ENCODE data around the gene SBF2.
A peak's percentile ranks its signal among the peaks of the same experiment; 100 is the strongest.
"Not testable (repeated sequence)": the region's sequence is repeated elsewhere in the genome, so short reads cannot be mapped to it uniquely, and the experiment has no call there.

SBF2 gene

DNA sequence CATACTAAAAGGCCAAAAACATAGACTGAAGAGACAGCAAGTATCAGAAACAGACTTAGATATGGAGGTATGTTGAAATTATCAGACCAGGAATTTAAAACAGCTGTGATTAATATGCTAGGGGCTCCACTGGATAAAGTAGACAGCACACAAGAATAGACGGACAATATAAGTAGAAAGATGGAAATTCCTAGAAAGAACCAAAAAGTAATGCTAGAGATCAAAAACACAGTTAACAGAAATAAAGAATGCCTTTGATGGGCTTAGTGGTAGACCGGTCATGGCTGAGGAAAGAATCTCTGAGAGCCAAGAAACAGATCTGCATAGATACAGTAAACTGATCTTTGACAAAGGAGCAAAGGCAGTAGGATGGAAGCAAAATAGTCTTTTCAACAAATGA lies 380.0 kb downstream of the SBF2 start:
- ChIA-PET CTCF (no interaction called here), POLR2A (ENCODE audit: low non-redundant PET) (no interaction called here)
- DNase-seq (ENCODE audit: low spot score): no peak
- TF ChIP-seq, protein P1, sequence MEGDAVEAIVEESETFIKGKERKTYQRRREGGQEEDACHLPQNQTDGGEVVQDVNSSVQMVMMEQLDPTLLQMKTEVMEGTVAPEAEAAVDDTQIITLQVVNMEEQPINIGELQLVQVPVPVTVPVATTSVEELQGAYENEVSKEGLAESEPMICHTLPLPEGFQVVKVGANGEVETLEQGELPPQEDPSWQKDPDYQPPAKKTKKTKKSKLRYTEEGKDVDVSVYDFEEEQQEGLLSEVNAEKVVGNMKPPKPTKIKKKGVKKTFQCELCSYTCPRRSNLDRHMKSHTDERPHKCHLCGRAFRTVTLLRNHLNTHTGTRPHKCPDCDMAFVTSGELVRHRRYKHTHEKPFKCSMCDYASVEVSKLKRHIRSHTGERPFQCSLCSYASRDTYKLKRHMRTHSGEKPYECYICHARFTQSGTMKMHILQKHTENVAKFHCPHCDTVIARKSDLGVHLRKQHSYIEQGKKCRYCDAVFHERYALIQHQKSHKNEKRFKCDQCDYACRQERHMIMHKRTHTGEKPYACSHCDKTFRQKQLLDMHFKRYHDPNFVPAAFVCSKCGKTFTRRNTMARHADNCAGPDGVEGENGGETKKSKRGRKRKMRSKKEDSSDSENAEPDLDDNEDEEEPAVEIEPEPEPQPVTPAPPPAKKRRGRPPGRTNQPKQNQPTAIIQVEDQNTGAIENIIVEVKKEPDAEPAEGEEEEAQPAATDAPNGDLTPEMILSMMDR (conservative IDR thresholded peaks at IDR 0.05; ENCODE audit: low read depth): no peak
- no peak overlapping the region for H3K27ac ChIP-seq

DNA sequence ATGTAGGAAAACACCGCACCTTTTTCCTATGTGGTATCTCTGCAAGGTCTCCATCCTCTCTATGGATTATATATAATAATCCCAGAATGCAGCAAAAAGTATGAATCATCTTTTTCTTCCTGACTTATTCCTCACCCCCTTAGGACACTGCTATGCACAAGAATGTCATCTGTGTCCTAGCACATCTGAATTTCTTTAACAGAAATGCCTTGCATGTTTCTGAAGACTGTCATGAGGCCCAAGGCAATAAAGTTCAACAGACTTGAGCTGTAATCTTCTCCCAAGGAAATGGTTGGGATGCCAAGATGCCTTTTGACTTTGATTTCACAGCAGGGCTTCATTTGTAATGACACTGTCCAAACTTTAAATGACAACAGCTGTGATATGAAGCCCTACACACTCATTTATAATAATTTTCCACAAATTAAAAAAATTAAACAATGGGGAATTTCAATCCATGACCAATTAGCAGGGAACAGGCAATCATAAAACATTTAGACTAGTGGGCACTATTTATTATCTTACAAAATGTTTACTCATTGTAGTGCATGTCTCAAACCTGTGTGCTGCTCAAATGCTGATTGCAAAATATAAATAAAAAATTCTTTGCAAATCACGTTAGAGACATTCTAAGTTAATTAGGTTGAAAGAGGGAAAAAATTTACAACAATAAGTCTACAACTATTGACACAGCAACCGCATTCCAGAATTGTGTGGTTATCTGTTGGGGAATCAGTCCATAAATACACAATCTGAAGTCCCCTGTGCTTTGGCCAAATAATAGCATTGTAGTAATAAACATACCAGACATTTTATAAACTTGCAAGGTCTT lies 387.8 kb downstream of the SBF2 start:
- ChIA-PET CTCF (interaction anchor here (0.6 to 0.7 kb wide), 2 partner anchors 8 to 47 kb away, joined by 3 read pairs; no protein-coding TSS in a partner anchor), POLR2A (ENCODE audit: low non-redundant PET) (no interaction called here)
- peak; percentile 84 for DNase-seq (ENCODE audit: low spot score)
- H3K27ac ChIP-seq: no peak overlapping the region
- TF ChIP-seq, protein P1 (conservative IDR thresholded peaks at IDR 0.05; ENCODE audit: low read depth): no peak

DNA sequence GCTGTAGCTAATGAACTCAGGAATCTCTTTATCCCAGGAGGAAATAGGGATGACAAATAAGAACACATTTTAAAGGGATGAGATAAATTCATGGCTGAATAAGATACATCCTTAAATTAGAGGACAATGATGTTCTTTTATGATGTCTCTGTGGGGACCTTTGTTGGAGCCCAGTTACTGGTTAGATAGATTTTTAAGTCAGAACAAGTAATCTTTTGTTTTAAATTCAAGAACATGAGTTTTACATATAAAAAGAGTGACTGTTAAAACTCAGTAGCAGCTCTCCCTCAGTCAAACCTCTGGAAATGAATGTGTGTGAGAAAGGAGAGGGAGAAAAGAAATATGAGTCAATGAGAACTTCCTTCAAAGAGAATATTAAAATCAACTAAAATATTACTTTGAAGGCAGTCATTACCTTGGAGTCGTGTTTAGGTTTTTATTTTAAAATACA lies 388.5 kb downstream of the SBF2 start:
- no peak for DNase-seq (ENCODE audit: low spot score)
- ChIA-PET CTCF (interaction anchor here (0.6 kb wide), 1 partner anchor 48 kb away, joined by 3 read pairs; no protein-coding TSS in a partner anchor), POLR2A (ENCODE audit: low non-redundant PET) (no interaction called here)
- TF ChIP-seq, protein P1 (conservative IDR thresholded peaks at IDR 0.05; ENCODE audit: low read depth): no peak
- H3K27ac ChIP-seq: no peak overlapping the region

DNA sequence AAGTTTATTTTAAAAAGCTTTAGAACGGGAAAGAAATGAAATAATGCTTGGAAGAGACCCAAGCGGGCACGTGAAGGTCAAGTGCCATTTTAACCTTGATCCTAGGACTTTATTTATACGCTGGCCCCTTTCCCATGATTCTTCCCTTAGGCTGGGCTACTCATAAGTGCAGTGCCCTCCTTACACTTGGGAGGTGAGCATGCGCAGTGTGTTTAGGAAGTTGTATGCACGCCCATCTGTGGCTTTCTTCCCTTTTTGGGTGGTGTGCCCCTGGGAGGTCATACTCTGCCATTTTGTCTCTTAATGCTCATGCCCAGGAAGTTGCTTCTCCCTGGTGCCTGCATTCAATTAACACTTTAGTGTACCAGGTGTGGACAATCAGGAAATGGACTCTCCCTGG lies 390.4 kb downstream of the SBF2 start:
- CTCF ChIA-PET: no interaction called here
- TF ChIP-seq, protein P1 (conservative IDR thresholded peaks at IDR 0.05; ENCODE audit: low read depth): no peak
- POLR2A ChIA-PET (ENCODE audit: low non-redundant PET): interaction anchor here (0.6 kb wide), 1 partner anchor 30 kb away, joined by 8 read pairs; no protein-coding TSS in a partner anchor
- no peak overlapping the region for H3K27ac ChIP-seq
- no peak for DNase-seq (ENCODE audit: low spot score)

DNA sequence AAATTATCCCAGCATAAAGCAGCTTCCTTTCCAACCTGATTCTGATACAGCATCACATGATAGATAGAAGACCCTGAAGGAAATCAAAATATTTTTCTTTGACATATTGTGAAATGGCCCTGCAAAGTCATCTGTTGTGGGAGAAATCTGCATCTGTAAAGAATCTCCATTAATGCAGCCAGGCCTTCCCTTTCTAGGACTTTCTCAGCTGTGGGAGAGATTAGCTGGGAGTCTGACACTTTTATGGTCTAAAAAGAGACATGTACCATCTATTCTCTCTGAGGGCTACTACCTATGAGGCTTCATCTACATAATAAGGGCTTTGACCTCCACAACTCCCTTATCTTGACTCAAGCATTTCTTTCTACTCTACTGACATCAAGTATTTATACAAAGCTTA lies 392.1 kb downstream of the SBF2 start:
- ChIA-PET CTCF (no interaction called here), POLR2A (ENCODE audit: low non-redundant PET) (no interaction called here)
- TF ChIP-seq, protein P1 (conservative IDR thresholded peaks at IDR 0.05; ENCODE audit: low read depth): no peak
- H3K27ac ChIP-seq: no peak overlapping the region
- no peak for DNase-seq (ENCODE audit: low spot score)

DNA sequence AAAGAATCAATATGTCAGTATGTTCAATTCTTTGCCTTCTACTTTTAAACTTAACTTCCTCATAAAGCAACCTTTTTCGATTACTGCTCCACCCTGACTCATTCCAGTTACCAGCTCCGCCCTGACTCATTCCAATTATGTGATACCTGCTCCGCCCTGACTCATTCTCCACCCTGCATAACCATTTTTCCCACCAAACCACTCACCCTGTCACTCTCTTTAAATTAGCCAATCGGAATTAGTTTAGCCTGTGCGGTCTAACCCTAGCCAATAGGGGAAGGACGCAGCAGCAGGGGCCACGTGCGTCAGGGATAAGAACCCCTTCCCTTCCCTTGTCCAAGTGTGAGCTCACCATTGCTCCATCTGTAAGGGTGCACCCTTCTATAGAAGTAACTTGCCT lies 393.8 kb downstream of the SBF2 start:
- DNase-seq (ENCODE audit: low spot score): peak; percentile 81
- H3K27ac ChIP-seq: peak overlapping the region; percentile 70
- CTCF ChIA-PET; POLR2A ChIA-PET (ENCODE audit: low non-redundant PET): not testable (repeated sequence)

DNA sequence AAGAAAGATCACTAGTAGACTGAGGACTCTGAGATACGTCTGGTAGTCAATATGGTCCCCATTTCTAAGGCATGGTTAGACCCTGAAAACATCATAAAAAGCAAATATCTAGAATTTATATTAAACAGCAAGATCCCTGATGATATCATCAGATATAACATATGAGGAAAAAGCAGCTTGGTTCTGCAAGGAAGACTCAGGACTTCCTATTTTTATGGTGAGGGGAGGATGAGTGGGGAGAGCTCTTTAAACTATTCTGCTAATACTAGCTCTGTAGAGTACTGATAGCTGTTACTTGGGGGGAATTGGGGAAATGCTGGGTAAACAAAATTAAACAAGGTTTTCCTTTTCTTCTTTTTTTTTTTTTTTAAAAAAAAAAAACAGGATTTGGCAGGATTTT lies 394.3 kb downstream of the SBF2 start:
- ChIA-PET POLR2A (ENCODE audit: low non-redundant PET) (no interaction called here), CTCF (no interaction called here)
- TF ChIP-seq, protein P1 (conservative IDR thresholded peaks at IDR 0.05; ENCODE audit: low read depth): no peak
- DNase-seq (ENCODE audit: low spot score): no peak
- H3K27ac ChIP-seq: no peak overlapping the region
